Nucleus accumbens (tissue), 56 donors: ENCODE measurements around the gene STAT3.
"Not testable (repeated sequence)": the region's sequence is repeated elsewhere in the genome, so short reads cannot be mapped to it uniquely, and the experiment has no call there.

ENCODE experiments used
- DNase-seq, 56 donors: peaks; one replicate each; lab custom pipeline; 2025; lab: John Stamatoyannopoulos, UW

The STAT3 gene

GRCh38 chr17:42322382-42323267 lies 65.6 kb downstream of the STAT3 start:
- peak in 55 of 56 donors; percentile 26 to 96 (median 79) for DNase-seq

GRCh38 chr17:42321555-42321954 lies 66.7 kb downstream of the STAT3 start:
- no peak for DNase-seq

DNA sequence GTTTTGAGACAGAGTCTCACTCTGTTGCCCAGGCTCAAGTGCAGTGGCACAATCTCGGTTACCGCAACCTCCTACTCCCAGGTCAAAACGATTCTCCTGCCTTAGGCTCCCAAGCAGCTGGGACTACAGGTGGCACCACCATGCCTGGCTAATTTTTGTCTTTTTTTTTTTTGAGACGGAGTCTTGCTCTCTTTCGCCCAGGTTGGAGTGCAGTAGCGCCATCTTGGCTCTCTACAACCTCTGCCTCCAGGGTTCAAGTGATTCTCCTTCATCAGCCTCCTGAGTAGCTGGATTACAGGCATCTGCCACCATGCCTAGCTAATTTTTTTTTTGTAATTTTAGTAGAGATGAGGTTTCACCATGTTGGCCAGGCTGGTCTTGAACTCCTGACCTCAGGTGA lies 70.3 kb downstream of the STAT3 start:
- DNase-seq: not testable (repeated sequence)

DNA sequence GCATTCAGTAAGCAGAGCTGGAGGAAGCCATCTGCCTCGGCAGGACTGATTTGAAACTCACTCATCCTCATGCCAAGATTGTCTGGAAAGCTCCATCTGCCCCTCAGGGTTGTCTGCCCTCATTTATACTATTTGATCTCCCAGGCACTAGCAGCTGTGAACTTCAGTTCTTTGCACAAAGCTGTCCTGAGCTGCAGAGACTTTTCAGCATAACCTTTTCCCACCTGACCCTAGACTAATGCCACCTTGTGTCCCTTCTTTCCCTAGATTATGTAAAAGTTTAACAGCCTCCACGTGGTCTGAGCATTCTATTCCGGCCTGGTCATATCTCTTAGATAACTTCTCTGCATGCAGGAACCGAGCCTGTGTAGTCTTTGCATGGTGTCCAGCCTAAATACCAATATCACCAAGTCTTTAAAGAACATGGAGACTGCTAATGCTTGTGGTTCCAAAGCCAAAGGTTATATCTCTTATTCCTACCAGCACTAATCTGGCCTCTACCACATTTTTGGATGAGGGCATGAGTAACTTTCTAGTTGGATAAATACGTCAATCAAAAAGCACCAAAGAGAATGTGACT lies 70.9 kb downstream of the STAT3 start:
- no peak for DNase-seq

DNA sequence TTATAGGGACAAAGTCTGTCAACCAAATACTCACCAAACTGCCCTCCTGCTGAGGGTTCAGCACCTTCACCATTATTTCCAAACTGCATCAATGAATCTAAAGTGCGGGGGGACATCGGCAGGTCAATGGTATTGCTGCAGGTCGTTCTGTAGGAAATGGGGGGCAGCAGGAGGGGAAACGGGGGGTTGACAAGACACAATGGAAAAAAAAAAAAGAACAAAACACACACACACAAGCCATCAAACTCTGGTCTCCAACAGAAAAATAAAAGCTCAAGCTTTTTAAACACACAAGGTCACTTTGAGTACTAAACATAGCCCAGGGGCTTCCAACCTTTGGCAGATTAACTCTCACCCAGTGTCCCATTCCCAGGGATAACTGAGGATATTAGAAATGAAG lies 71.5 kb downstream of the STAT3 start:
- DNase-seq: no peak

DNA sequence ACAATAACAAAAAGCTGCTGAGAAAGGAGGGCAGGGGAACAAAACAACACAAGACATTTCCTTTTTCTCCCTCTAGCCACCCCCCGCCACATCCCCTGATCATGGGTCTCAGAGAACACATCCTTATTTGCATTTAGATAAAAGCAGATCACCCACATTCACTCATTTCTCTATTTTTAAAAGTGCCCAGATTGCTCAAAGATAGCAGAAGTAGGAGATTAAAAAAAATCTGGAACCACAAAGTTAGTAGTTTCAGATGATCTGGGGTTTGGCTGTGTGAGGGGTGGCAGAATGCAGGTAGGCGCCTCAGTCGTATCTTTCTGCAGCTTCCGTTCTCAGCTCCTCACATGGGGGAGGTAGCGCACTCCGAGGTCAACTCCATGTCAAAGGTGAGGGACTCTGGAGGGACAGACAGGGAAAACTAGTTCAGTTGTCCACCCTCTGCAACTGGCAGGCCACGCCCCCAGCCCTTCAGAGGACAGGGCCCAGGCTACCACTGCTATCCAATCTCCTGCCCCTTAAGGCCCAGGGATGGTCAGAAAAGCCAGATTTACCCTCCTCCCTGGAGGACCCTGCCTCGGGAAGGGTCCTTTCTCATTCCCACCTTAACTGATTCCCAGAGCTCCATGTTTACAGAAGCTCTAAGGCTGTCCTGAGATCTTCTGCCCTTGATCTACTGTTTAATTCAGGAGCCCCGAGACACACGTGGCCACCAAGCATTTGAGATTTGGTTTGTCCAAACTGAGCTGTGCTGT lies 72.7 kb downstream of the STAT3 start:
- DNase-seq: no peak

GRCh38 chr17:42313773-42314566 lies 74.3 kb downstream of the STAT3 start:
- no peak for DNase-seq

DNA sequence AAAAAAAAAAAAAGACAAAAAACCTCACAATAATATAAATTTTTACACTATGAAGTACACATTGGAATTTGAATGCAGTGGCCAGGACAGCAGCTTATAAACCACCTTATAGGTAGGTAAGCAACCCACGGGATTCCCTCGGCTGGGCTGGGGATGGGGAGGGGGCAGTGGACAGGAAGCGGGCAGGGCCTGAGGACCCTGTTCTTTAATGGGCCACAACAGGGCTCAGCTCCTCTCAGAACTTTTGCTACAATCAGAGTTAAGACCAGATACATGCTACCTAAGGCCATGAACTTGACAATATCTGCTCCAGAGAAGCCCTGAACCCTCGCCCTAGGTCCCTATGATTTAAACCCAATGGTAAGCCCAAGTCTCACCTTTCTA lies 74.9 kb downstream of the STAT3 start:
- no peak for DNase-seq

DNA sequence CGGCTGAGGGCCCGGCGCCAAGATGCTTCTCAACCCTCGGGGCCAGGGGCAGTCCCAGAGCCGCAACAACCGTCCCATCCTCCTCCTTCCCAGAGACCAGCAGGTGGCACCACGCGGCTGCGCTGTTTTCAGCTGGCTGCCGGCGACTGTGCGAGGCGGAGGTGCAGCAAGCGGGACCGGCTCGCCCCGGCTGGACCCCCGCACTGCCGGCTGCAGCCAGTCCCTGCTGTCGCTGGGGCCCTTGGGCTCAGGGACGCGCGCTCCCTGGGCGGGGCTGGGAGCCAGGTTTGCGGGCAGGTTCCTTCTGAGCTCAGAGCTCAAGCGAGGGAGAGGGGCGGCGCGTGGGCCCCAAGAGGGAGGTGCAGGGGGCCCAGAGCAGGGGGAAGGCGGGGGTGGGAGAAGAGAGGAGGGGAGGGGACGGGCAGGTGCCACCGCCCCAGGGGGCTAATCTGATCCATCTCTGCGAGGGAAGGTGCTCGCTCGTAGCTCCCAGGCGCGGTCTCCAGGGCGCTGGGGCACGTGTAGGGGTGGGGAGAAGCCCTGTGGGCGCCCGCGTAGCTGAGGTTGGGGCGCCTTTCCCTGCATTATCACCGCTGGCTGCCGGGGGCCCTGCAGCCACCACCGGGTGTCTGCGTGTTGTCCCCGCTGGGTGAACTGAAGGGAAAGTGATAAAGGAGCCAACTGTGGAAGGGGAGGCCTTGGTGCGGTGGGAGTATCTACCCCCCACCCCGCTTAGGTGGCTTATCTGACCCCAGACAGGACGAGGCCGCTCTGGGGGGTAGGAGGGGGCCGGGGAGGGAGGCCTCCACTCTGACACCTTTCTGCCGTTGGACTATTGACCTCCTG lies 75.7 kb downstream of the STAT3 start:
- DNase-seq: peak in 55 of 56 donors; percentile 16 to 91 (median 71)

- no peak for DNase-seq
Measured at GRCh38 chr17:42312035-42312284, 76.3 kb downstream of the STAT3 start.

GRCh38 chr17:42311240-42312034 lies 76.8 kb downstream of the STAT3 start:
- peak in 40 of 56 donors; percentile 3 to 64 (median 24) for DNase-seq

- DNase-seq: no peak
Measured at GRCh38 chr17:42310787-42311215, 77.4 kb downstream of the STAT3 start.

- no peak for DNase-seq
Measured at GRCh38 chr17:42309986-42310786, 78.1 kb downstream of the STAT3 start.

DNA sequence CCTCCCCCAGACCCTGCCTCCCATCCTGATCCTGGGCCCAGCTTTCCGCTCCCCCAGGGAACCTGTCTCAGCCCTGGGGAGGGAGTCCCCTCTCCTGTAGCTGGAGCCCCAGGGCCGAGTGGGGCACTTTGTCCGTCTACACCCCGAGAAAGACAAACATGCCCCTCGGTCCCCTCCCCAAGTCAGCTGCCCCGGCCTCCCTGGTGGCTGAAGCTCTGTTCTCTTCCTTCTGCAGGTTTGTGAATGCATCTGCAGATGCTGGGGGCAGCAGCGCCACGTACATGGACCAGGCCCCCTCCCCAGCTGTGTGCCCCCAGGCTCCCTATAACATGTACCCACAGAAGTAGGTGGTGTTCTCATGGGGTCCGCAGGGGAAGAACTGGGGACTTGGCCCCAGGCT lies 79.1 kb downstream of the STAT3 start:
- DNase-seq: no peak

DNA sequence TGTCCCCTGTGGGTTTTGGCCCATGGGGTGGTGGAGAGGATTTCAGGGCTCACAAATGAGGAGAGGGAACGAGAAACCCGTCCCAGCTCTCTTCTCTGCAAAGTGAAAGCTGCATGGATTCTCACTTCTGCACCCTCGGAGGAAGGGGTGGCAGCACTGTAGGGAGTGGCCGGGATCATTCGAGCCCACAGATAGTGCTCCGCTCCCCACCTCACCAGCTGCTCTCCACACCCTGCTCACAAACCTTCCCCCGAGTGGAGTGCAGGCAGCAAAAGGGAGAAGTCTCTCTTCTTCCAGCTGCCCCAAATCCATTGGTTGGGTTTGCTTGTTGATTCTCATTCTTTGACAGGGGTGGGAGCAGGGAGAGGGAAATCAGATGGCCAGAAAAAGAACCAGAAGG lies 79.8 kb downstream of the STAT3 start:
- DNase-seq: no peak

DNA sequence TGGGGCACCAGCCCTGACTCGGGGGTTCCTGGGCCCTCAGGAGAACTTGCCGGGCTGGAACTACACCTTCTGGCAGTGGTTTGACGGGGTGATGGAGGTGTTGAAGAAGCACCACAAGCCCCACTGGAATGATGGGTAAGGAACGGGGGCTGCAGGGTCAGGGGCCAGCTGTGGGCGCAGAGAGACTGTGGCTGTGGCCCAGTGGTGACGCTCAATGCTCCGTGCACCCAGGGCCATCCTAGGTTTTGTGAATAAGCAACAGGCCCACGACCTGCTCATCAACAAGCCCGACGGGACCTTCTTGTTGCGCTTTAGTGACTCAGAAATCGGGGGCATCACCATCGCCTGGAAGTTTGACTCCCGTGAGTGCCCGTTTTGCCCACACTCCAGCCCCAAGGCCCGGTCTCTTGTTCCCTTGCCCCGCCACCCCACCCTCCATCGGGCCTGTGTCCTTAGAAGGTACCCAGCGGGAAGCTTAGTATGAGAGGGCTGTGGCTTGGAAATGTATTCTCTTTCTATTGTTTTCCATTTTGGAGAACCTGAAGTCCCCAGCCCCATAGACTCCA lies 80.8 kb downstream of the STAT3 start:
- no peak for DNase-seq

- DNase-seq: no peak
Measured at GRCh38 chr17:42306385-42306667, 81.9 kb downstream of the STAT3 start.
